GM12878 (cell line): ENCODE data around the gene OSBPL5. TPM values are rescaled to one million over a fixed set of nuclear protein-coding genes. Genes with fewer than 3 reads are reported as not detected.

Experiments
- ATAC-seq: fragments of 200-7000 bp; cut with Tn5 transposase; 3 replicates; pipeline ENCODE4 v1.9.1; 2020; ENCODE audit warnings: mild to moderate bottlenecking, moderate library complexity
- BruUV-seq: library from RNA; stranded (reverse); fragments of 400-500 nt; replicated peaks from 2 replicates; lab custom pipeline; 2021; lab: Mats Ljungman, UMichigan
- CTCF ChIA-PET: fragments of 300-600 bp; sonication (Branson Sonifier 250); formaldehyde crosslinking; extraction: SDS; loops from one replicate; lab custom pipeline; 2021; ENCODE audit warnings: inconsistent platforms; lab: Yijun Ruan, JAX
- POLR2A ChIA-PET: fragments of 350-600 bp; formaldehyde crosslinking; extraction: SDS; loops from one replicate; lab custom pipeline; 2021; ENCODE audit warnings: inconsistent platforms; lab: Charles Lee
- RAD21 ChIA-PET: fragments of 300-600 bp; sonication (Branson Sonifier 250); formaldehyde crosslinking; loops from one replicate; lab custom pipeline; 2023; ENCODE audit warnings: antibody characterized with exemption; ENCODE audit not compliant: unreplicated experiment; lab: Charles Lee
- SMC1A ChIA-PET: fragments of 300-600 bp; sonication (Branson Sonifier 250); formaldehyde crosslinking; loops from one replicate; lab custom pipeline; 2023; ENCODE audit not compliant: unreplicated experiment, uncharacterized antibody; lab: Charles Lee
- DNase-seq: peaks from one replicate; pipeline ENCODE4 v3.0.0-alpha.2; 2011; ENCODE audit warnings: low read depth, low spot score
- FAIRE-seq: peaks from 3 replicates; lab custom pipeline; 2011; peaks lifted over from hg19 to GRCh38; lab: Jason Lieb, UNC
- H2AFZ ChIP-seq: 2 replicates; pipeline ENCODE4 v1.6.0; 2011; ENCODE audit warnings: low read depth, low read length, control low read depth; ENCODE audit not compliant: control insufficient read depth
- H3K27ac ChIP-seq: 2 replicates; pipeline ENCODE4 v1.5.1; 2011; ENCODE audit warnings: control low read depth; ENCODE audit not compliant: control insufficient read depth, insufficient read depth
- H3K27me3 ChIP-seq, 2 experiments: replicated peaks in 1 of 2; 2 replicates each; pipeline versions ENCODE4 v1.6.0 to v1.6.1; 2011; ENCODE audit warnings: low read length in 1 of 2; ENCODE audit not compliant: control insufficient read depth in 2 of 2, insufficient read depth in 2 of 2
- H3K36me3 ChIP-seq, 2 experiments: 2 replicates each; pipeline ENCODE4 v1.5.1; 2011; ENCODE audit warnings: low read length in 1 of 2; ENCODE audit not compliant: control insufficient read depth in 2 of 2, insufficient read depth in 2 of 2
- H3K4me1 ChIP-seq: 2 replicates; pipeline ENCODE4 v1.6.1; 2011; ENCODE audit warnings: mild to moderate bottlenecking, low read length, moderate library complexity, mixed read lengths; ENCODE audit not compliant: control insufficient read depth, insufficient read depth
- H3K4me2 ChIP-seq: 2 replicates; pipeline ENCODE4 v1.6.0; 2011; ENCODE audit warnings: control low read depth; ENCODE audit not compliant: control insufficient read depth, insufficient read depth
- H3K4me3 ChIP-seq: fragments of 200-600 bp; sonication (generic); 2 replicates; pipeline ENCODE4 v1.5.1; 2016
- H3K79me2 ChIP-seq: 2 replicates; pipeline ENCODE4 v1.6.0; 2011; ENCODE audit warnings: low read length; ENCODE audit not compliant: control insufficient read depth, insufficient read depth
- H3K9ac ChIP-seq: 2 replicates; pipeline ENCODE4 v1.8.0; 2011; ENCODE audit warnings: low read length, control low read depth, mixed read lengths; ENCODE audit not compliant: control insufficient read depth, insufficient read depth
- H3K9me3 ChIP-seq: replicated peaks from 3 replicates; pipeline ENCODE4 v1.5.1; 2011; ENCODE audit warnings: mild to moderate bottlenecking, low read length; ENCODE audit not compliant: control insufficient read depth, insufficient read depth
- H4K20me1 ChIP-seq: 2 replicates; pipeline ENCODE4 v1.6.0; 2011; ENCODE audit not compliant: control insufficient read depth, insufficient read depth
- CBX3 ChIP-seq: fragments of 200-600 bp; sonication (generic); IDR thresholded peaks from 2 replicates; pipeline ENCODE4 v1.6.1; 2016; ENCODE audit warnings: low read depth, borderline replicate concordance
- CHD4 ChIP-seq: fragments of 200-600 bp; sonication (generic); IDR thresholded peaks from 2 replicates; pipeline ENCODE4 v1.6.1; 2016; ENCODE audit warnings: mild to moderate bottlenecking
- CREB1 ChIP-seq: IDR thresholded peaks from 2 replicates; pipeline ENCODE4 v1.6.1; 2012; ENCODE audit warnings: low read depth, mild to moderate bottlenecking, inconsistent platforms
- DPF2 ChIP-seq: fragments of 450-650 bp; IDR thresholded peaks from 2 replicates; pipeline ENCODE4 v1.6.1; 2017; ENCODE audit warnings: mild to moderate bottlenecking
- ETV6 ChIP-seq, 2 experiments: fragments of 450-650 bp in 1 of 2; IDR thresholded peaks in 1 of 2; conservative IDR thresholded peaks in 1 of 2; 2 replicates each; pipeline ENCODE4 v1.6.1; 2014; ENCODE audit warnings: antibody characterized with exemption in 1 of 2, borderline replicate concordance in 1 of 2, low read depth in 1 of 2, mild to moderate bottlenecking in 1 of 2, moderate library complexity in 1 of 2
- LARP7 ChIP-seq: fragments of 450-650 bp; IDR thresholded peaks from 2 replicates; pipeline ENCODE4 v1.6.1; 2017; ENCODE audit warnings: mild to moderate bottlenecking
- SMARCA5 ChIP-seq: fragments of 450-650 bp; IDR thresholded peaks from 2 replicates; pipeline ENCODE4 v1.6.1; 2017; ENCODE audit warnings: mild to moderate bottlenecking
- SREBF2 ChIP-seq: IDR thresholded peaks from 2 replicates; pipeline ENCODE4 v1.6.1; 2012; ENCODE audit warnings: mild to moderate bottlenecking, low read length
- TCF3 ChIP-seq: IDR thresholded peaks from 2 replicates; pipeline ENCODE4 v1.6.1; 2012; ENCODE audit warnings: low read depth, mild to moderate bottlenecking, low read length, borderline replicate concordance; ENCODE audit not compliant: insufficient read depth
- WGBS: methylation state at CpG from one replicate; pipeline ENCODE4 v1.1.6; 2016; ENCODE audit warnings: low lambda C conversion rate; ENCODE audit not compliant: insufficient replicate concordance, insufficient coverage; ENCODE audit errors: missing lambda C conversion rate; 5-methylcytosine and 5-hydroxymethylcytosine counted together
- in situ Hi-C: fragments of 300-500 bp; cut with MboI; formaldehyde crosslinking; loops from 9 replicates; pipeline ENCODE4 v1.14.3; 2018; ENCODE audit warnings: mixed read lengths
- intact Hi-C: fragments of 100-400 bp; cut with micrococcal nuclease; formaldehyde crosslinking; loops from one replicate; pipeline ENCODE4 v1.14.2; 2022; ENCODE audit not compliant: unreplicated experiment
- polyA plus RNA-seq, 11 experiments: library from polyadenylated mRNA; depleted of rRNA in 4 of 11; unstranded in 6 of 11; stranded (reverse) in 5 of 11; fragments of >200 nt; fragmentation: Nextera tagmentation in 4 of 11; fragmentation: Illumina TruSeq in 1 of 11; extraction: Ambion mirVana in 4 of 11; extraction: Trizol in 1 of 11; gene quantifications; 1 replicate in 1 of 11; 2 replicates in 10 of 11; pipeline versions ENCODE4 v1.2.1 to v1.2.3, GENCODE V29; 2011 to 2016; ENCODE audit warnings: inconsistent platforms in 2 of 11, missing spikeins in 2 of 11, low read depth in 1 of 11
- total RNA-seq, 4 experiments: library from RNA; depleted of rRNA in 3 of 4; stranded (reverse); fragments of >200 nt in 3 of 4; fragmentation: Illumina TruSeq in 1 of 4; extraction: Trizol in 1 of 4; gene quantifications; 2 replicates each; pipeline versions ENCODE4 v1.2.1 to v1.2.3, GENCODE V29; 2013 to 2021
- TF ChIP-seq, protein P1 (sequence below): IDR thresholded peaks from 2 replicates; pipeline ENCODE4 v1.6.1; 2011; ENCODE audit warnings: low read depth, low read length, improper control_type of control experiment, borderline replicate concordance
- TF ChIP-seq, protein P2 (sequence below): IDR thresholded peaks from 2 replicates; pipeline ENCODE4 v1.6.1; 2011; ENCODE audit warnings: borderline replicate concordance, low read depth, mild to moderate bottlenecking, moderate library complexity, mixed read lengths, low read length; ENCODE audit not compliant: insufficient read depth; ENCODE audit errors: extremely low read length

The OSBPL5 gene
- total and polyA plus RNA-seq, 10 of the 15 experiments (the other 5 are each of a cell fraction or from before 2014, with no cell fraction given): not detected

DNA sequence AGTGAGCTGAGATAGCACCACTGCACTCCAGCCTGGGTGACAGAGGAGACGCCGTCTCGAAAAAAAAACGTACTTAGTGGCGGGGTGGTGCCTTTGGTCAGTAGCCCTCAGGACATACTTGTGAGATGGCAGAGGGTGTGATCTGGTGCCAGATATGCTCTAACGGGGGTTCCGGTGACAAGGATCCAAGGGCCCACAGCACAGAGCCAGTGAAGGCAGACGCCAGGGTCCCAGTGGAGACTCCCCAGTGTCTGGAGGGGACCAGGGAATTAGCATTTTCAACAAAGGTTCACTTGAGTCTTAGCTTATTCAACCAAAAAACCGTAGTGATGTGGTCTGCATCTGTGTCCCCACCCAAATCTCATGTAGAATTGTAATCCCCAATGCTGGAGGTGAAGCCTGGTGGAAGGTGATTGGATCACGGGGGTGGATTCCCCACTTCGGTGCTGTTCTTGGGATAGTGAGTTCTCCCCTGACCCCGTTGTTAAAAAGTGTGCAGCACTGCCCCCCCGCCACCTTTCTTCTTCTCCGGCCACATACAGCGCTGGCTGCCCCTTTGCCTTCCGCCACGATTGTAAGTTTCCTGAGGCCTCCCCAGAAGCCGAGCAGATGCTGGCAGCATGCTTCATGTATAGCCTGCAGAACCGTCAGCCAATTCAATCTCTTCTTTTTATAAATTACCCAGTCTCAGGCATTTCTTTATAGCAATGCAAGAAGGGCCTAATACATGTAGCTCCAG lies 26.6 kb upstream of the OSBPL5 start:
- BruUV-seq: no TSS peak
- ATAC-seq (no peak), FAIRE-seq (no peak), DNase-seq (no peak)
- ChIA-PET POLR2A (no interaction called here), SMC1A (no interaction called here), RAD21 (no interaction called here), CTCF (no interaction called here)
- Histone ChIP-seq H3K79me2 (no peaks in the 10 kb centered on the region), H3K4me1 (no peaks in the 10 kb centered on the region), H3K9me3 (no peaks in the 10 kb centered on the region), H3K4me3 (no peak overlapping the region), H4K20me1 (no peaks in the 10 kb centered on the region), H3K9ac (no peak overlapping the region), H3K4me2 (no peak overlapping the region), H2AFZ (no peak overlapping the region), H3K27me3 (no peaks in the 10 kb centered on the region; a peak in 1 of 4 replicates), H3K36me3 (no peaks in the 10 kb centered on the region), H3K27ac (no peak overlapping the region)
- TF ChIP-seq, protein P1, sequence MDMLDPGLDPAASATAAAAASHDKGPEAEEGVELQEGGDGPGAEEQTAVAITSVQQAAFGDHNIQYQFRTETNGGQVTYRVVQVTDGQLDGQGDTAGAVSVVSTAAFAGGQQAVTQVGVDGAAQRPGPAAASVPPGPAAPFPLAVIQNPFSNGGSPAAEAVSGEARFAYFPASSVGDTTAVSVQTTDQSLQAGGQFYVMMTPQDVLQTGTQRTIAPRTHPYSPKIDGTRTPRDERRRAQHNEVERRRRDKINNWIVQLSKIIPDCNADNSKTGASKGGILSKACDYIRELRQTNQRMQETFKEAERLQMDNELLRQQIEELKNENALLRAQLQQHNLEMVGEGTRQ: no peak
- TF ChIP-seq CBX3: no peak
- no peak for TF ChIP-seq CREB1
- TF ChIP-seq, protein P2, sequence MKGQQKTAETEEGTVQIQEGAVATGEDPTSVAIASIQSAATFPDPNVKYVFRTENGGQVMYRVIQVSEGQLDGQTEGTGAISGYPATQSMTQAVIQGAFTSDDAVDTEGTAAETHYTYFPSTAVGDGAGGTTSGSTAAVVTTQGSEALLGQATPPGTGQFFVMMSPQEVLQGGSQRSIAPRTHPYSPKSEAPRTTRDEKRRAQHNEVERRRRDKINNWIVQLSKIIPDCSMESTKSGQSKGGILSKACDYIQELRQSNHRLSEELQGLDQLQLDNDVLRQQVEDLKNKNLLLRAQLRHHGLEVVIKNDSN: no peak
- no peak for TF ChIP-seq SREBF2
- no peak for TF ChIP-seq DPF2
- TF ChIP-seq TCF3: no peak
- TF ChIP-seq CHD4: no peak
- TF ChIP-seq LARP7: no peak
- no peak for TF ChIP-seq SMARCA5
- no peak for TF ChIP-seq ETV6 (conservative IDR thresholded peaks at IDR 0.05 in 1 of 2, IDR thresholded peaks at IDR 0.05 in 1 of 2; ENCODE audit: borderline replicate concordance in 1 of 2, low read depth in 1 of 2)
- in situ Hi-C loops: no loop called here
- WGBS: 51% methylated on average over 18 of the region's 19 CpGs
- intact Hi-C loops: no loop called here
